Measurements from ENCODE around the gene PRKAG2. TPM values are rescaled to one million over a fixed set of nuclear protein-coding genes. Genes with fewer than 3 reads are reported as not detected.

The PRKAG2 gene
- total and polyA plus RNA-seq, 4 donors = 3.6 to 25.1 (median 16.8) TPM

DNA sequence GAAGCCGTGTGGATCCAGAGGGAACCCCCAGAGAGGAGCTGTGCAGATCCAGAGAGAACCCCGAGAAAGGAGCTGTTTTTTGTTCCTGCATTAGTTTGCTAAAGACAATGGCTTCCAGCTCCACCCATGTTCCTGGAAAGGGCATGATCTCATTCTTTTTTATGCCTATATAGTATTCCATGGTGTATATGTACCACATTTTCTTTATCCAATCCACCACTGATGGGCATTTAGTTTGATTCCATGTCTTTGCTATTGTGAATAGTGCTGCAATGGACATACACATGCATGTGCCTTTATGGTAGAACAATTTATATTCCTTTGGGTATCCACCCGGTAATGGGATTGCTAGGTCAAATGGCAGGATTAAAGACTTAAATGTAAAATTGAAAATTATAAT is 261.9 kb downstream of the PRKAG2 start:
- H3K9me3 ChIP-seq (ENCODE audit: control insufficient read depth in 4 of 4, low read length in 3 of 4) = no peaks in the 10 kb centered on the region
- H3K27ac ChIP-seq (ENCODE audit: low read depth in 1 of 2, low read length in 2 of 2) = no peak overlapping the region
- no peak overlapping the region for H3K4me3 ChIP-seq (ENCODE audit: low read depth in 1 of 3, low read length in 3 of 3)
- DNase-seq (ENCODE audit: low spot score) = no peak
- peaks cover 2 to 12% (median 4%) of the 10 kb centered on the region in 4 donors for H3K36me3 ChIP-seq (ENCODE audit: control insufficient read depth in 4 of 4, insufficient read depth in 3 of 4, low read depth in 1 of 4, low read length in 3 of 4)
- WGBS = 97% methylated on average over 3 of the region's 3 CpGs
- no peaks in the 10 kb centered on the region for H3K27me3 ChIP-seq (ENCODE audit: control insufficient read depth in 4 of 4, insufficient read depth in 4 of 4, low read length in 3 of 4)
- no peaks in the 10 kb centered on the region for H3K4me1 ChIP-seq (ENCODE audit: control insufficient read depth in 4 of 4, insufficient read depth in 4 of 4, low read length in 3 of 4)
- H3K9ac ChIP-seq (ENCODE audit: low read depth in 1 of 2, low read length in 2 of 2) = no peak overlapping the region
- no peak for TF ChIP-seq RAD21 (IDR thresholded peaks at IDR 0.05)

DNA sequence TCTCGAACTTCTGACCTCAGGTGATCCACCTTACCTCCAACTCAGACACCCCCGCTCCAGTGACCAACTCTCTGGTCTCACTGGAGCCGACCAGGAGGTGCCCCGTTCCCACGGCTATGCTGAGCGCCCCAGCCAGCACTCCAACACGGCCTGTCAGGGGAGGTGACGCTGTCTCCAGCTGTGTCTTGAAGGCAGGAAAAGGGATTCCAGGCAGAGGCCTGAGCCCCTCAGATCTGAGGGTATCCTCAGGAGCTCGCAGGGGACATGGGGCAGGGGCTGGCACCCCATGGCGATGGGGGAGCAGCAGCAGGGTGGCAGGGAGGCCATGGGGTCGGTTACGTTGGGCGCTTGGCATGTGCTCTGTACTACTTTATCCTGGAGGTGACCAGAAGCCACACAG is 262.9 kb downstream of the PRKAG2 start:
- no peak overlapping the region for H3K4me3 ChIP-seq (ENCODE audit: low read depth in 1 of 3, low read length in 3 of 3)
- H3K9me3 ChIP-seq (ENCODE audit: control insufficient read depth in 4 of 4, low read length in 3 of 4) = no peaks in the 10 kb centered on the region
- no peak overlapping the region for H3K9ac ChIP-seq (ENCODE audit: low read depth in 1 of 2, low read length in 2 of 2)
- H3K4me1 ChIP-seq (ENCODE audit: control insufficient read depth in 4 of 4, insufficient read depth in 4 of 4, low read length in 3 of 4) = no peaks in the 10 kb centered on the region
- 97% methylated on average over 13 of the region's 13 CpGs for WGBS
- no peak overlapping the region for H3K27ac ChIP-seq (ENCODE audit: low read depth in 1 of 2, low read length in 2 of 2)
- H3K27me3 ChIP-seq (ENCODE audit: control insufficient read depth in 4 of 4, insufficient read depth in 4 of 4, low read length in 3 of 4) = no peaks in the 10 kb centered on the region
- H3K36me3 ChIP-seq (ENCODE audit: control insufficient read depth in 4 of 4, insufficient read depth in 3 of 4, low read depth in 1 of 4, low read length in 3 of 4) = peaks cover 2 to 12% (median 6%) of the 10 kb centered on the region in 4 donors
- no peak for DNase-seq (ENCODE audit: low spot score)
- TF ChIP-seq, protein P1, sequence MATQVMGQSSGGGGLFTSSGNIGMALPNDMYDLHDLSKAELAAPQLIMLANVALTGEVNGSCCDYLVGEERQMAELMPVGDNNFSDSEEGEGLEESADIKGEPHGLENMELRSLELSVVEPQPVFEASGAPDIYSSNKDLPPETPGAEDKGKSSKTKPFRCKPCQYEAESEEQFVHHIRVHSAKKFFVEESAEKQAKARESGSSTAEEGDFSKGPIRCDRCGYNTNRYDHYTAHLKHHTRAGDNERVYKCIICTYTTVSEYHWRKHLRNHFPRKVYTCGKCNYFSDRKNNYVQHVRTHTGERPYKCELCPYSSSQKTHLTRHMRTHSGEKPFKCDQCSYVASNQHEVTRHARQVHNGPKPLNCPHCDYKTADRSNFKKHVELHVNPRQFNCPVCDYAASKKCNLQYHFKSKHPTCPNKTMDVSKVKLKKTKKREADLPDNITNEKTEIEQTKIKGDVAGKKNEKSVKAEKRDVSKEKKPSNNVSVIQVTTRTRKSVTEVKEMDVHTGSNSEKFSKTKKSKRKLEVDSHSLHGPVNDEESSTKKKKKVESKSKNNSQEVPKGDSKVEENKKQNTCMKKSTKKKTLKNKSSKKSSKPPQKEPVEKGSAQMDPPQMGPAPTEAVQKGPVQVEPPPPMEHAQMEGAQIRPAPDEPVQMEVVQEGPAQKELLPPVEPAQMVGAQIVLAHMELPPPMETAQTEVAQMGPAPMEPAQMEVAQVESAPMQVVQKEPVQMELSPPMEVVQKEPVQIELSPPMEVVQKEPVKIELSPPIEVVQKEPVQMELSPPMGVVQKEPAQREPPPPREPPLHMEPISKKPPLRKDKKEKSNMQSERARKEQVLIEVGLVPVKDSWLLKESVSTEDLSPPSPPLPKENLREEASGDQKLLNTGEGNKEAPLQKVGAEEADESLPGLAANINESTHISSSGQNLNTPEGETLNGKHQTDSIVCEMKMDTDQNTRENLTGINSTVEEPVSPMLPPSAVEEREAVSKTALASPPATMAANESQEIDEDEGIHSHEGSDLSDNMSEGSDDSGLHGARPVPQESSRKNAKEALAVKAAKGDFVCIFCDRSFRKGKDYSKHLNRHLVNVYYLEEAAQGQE (IDR thresholded peaks at IDR 0.05) = no peak
- TF ChIP-seq, protein P2, sequence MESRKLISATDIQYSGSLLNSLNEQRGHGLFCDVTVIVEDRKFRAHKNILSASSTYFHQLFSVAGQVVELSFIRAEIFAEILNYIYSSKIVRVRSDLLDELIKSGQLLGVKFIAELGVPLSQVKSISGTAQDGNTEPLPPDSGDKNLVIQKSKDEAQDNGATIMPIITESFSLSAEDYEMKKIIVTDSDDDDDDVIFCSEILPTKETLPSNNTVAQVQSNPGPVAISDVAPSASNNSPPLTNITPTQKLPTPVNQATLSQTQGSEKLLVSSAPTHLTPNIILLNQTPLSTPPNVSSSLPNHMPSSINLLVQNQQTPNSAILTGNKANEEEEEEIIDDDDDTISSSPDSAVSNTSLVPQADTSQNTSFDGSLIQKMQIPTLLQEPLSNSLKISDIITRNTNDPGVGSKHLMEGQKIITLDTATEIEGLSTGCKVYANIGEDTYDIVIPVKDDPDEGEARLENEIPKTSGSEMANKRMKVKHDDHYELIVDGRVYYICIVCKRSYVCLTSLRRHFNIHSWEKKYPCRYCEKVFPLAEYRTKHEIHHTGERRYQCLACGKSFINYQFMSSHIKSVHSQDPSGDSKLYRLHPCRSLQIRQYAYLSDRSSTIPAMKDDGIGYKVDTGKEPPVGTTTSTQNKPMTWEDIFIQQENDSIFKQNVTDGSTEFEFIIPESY (IDR thresholded peaks at IDR 0.05) = no peak
- TF ChIP-seq HNF4A (conservative IDR thresholded peaks at IDR 0.05) (no peak), NR2F2 (IDR thresholded peaks at IDR 0.05) (no peak), FOXA1 (IDR thresholded peaks at IDR 0.05) (no peak), RXRA (IDR thresholded peaks at IDR 0.05) (no peak), JUND (IDR thresholded peaks at IDR 0.05) (no peak), TAF1 (conservative IDR thresholded peaks at IDR 0.05) (no peak), SP1 (IDR thresholded peaks at IDR 0.05) (no peak), EGR1 (IDR thresholded peaks at IDR 0.05; ENCODE audit: low read depth in 2 of 2) (no peak), RAD21 (IDR thresholded peaks at IDR 0.05) (no peak), FOXA2 (IDR thresholded peaks at IDR 0.05) (no peak), GABPA (IDR thresholded peaks at IDR 0.05 in 1 of 2, conservative IDR thresholded peaks at IDR 0.05 in 1 of 2) (no peak), YY1 (IDR thresholded peaks at IDR 0.05) (no peak), HNF4G (IDR thresholded peaks at IDR 0.05) (no peak)
- TF ChIP-seq, protein P3, sequence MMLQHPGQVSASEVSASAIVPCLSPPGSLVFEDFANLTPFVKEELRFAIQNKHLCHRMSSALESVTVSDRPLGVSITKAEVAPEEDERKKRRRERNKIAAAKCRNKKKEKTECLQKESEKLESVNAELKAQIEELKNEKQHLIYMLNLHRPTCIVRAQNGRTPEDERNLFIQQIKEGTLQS (IDR thresholded peaks at IDR 0.05) = no peak
- TF ChIP-seq, protein P4, sequence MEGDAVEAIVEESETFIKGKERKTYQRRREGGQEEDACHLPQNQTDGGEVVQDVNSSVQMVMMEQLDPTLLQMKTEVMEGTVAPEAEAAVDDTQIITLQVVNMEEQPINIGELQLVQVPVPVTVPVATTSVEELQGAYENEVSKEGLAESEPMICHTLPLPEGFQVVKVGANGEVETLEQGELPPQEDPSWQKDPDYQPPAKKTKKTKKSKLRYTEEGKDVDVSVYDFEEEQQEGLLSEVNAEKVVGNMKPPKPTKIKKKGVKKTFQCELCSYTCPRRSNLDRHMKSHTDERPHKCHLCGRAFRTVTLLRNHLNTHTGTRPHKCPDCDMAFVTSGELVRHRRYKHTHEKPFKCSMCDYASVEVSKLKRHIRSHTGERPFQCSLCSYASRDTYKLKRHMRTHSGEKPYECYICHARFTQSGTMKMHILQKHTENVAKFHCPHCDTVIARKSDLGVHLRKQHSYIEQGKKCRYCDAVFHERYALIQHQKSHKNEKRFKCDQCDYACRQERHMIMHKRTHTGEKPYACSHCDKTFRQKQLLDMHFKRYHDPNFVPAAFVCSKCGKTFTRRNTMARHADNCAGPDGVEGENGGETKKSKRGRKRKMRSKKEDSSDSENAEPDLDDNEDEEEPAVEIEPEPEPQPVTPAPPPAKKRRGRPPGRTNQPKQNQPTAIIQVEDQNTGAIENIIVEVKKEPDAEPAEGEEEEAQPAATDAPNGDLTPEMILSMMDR (IDR thresholded peaks at IDR 0.05; ENCODE audit: low read depth, low read length, missing input control) = no peak
- TF ChIP-seq, protein P5, sequence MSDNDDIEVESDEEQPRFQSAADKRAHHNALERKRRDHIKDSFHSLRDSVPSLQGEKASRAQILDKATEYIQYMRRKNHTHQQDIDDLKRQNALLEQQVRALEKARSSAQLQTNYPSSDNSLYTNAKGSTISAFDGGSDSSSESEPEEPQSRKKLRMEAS (IDR thresholded peaks at IDR 0.05) = no peak
